ENCODE results near the gene FAM240A. TPM values are rescaled to one million over a fixed set of nuclear protein-coding genes. Genes with fewer than 3 reads are reported as not detected.

Gene FAM240A
- total and polyA plus RNA-seq, 10 of the 15 experiments (the other 5 are each of a cell fraction or from before 2014, with no cell fraction given): not detected

DNA sequence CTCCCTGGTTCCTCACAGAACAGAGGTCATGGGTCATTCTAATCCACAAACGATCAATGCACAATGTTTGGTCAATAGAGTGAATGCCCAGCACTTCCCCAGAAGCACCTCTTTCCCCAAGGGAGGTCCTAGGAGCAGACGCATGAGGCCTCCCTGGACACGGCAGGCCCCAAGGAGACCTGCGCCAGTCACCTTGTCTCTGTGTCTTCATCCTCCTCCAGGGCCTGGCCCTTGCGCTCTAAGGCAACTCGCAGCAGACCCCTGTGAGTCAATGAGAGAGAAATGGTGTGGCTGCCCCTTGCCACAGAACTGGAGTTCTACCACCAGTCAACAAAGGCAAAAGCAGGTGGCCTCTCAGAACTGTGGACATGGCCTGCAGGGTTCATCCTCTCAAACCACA lies 63.1 kb downstream of the FAM240A start (continued):
- TF ChIP-seq EZH2 (IDR thresholded peaks at IDR 0.05; ENCODE audit: borderline replicate concordance, control insufficient read depth, low read depth, low read length) (no peak), CEBPB (IDR thresholded peaks at IDR 0.05; ENCODE audit: borderline replicate concordance in 1 of 2, low read depth in 2 of 2, low read length in 2 of 2) (no peak), NBN (IDR thresholded peaks at IDR 0.05) (no peak), SIN3A (IDR thresholded peaks at IDR 0.05; ENCODE audit: low read depth, low read length) (no peak), RAD51 (IDR thresholded peaks at IDR 0.05) (no peak), SMAD5 (IDR thresholded peaks at IDR 0.05; ENCODE audit: low read depth) (no peak), ZSCAN29 (IDR thresholded peaks at IDR 0.05) (no peak)
- TF ChIP-seq, protein P1, sequence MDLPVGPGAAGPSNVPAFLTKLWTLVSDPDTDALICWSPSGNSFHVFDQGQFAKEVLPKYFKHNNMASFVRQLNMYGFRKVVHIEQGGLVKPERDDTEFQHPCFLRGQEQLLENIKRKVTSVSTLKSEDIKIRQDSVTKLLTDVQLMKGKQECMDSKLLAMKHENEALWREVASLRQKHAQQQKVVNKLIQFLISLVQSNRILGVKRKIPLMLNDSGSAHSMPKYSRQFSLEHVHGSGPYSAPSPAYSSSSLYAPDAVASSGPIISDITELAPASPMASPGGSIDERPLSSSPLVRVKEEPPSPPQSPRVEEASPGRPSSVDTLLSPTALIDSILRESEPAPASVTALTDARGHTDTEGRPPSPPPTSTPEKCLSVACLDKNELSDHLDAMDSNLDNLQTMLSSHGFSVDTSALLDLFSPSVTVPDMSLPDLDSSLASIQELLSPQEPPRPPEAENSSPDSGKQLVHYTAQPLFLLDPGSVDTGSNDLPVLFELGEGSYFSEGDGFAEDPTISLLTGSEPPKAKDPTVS (IDR thresholded peaks at IDR 0.05; ENCODE audit: low read depth, low read length): no peak
- TF ChIP-seq, protein P2, sequence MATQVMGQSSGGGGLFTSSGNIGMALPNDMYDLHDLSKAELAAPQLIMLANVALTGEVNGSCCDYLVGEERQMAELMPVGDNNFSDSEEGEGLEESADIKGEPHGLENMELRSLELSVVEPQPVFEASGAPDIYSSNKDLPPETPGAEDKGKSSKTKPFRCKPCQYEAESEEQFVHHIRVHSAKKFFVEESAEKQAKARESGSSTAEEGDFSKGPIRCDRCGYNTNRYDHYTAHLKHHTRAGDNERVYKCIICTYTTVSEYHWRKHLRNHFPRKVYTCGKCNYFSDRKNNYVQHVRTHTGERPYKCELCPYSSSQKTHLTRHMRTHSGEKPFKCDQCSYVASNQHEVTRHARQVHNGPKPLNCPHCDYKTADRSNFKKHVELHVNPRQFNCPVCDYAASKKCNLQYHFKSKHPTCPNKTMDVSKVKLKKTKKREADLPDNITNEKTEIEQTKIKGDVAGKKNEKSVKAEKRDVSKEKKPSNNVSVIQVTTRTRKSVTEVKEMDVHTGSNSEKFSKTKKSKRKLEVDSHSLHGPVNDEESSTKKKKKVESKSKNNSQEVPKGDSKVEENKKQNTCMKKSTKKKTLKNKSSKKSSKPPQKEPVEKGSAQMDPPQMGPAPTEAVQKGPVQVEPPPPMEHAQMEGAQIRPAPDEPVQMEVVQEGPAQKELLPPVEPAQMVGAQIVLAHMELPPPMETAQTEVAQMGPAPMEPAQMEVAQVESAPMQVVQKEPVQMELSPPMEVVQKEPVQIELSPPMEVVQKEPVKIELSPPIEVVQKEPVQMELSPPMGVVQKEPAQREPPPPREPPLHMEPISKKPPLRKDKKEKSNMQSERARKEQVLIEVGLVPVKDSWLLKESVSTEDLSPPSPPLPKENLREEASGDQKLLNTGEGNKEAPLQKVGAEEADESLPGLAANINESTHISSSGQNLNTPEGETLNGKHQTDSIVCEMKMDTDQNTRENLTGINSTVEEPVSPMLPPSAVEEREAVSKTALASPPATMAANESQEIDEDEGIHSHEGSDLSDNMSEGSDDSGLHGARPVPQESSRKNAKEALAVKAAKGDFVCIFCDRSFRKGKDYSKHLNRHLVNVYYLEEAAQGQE (IDR thresholded peaks at IDR 0.05; ENCODE audit: low read depth, low read length): no peak

Small RNA genes within 50 kb of the gene (small RNA-seq; reads per million reads assigned to genes)
- gene RF00591: not detected

Other genes with a start within 250 kb of the FAM240A start
Only the 7 nearest of the 8 such genes appear.
- 2.1 and 2.3 TPM in 2 replicates for gene CCRL2, start 205.3 kb upstream of the FAM240A start, total RNA-seq (2014; rRNA removed)
- gene CCRL2, start 205.3 kb upstream of the FAM240A start, total RNA-seq (2014; rRNA removed; fragmentation: Illumina TruSeq; extraction: Trizol): 1.8 and 2.2 TPM in 2 replicates
- 1.6 and 2.1 TPM in 2 replicates for gene CCRL2, start 205.3 kb upstream of the FAM240A start, total RNA-seq (2021)
- 0.04 TPM in 1 of 2 replicates, not detected in the other for gene CCRL2, start 205.3 kb upstream of the FAM240A start, polyA plus RNA-seq (2011; rRNA removed)
- gene CCRL2, start 205.3 kb upstream of the FAM240A start, polyA plus RNA-seq (2014; fragmentation: Illumina TruSeq; extraction: Trizol): 1.7 and 2.1 TPM in 2 replicates
- gene CCRL2, start 205.3 kb upstream of the FAM240A start, polyA plus RNA-seq (2014; fragmentation: Nextera tagmentation; extraction: Ambion mirVana): 1 to 10 TPM; 1.5 to 2.2 TPM
- gene CCRL2, start 205.3 kb upstream of the FAM240A start, polyA plus RNA-seq (2014; rRNA removed): 1.6 and 2.5 TPM in 2 replicates
- gene CCRL2, start 205.3 kb upstream of the FAM240A start, polyA plus RNA-seq (2016; fragmentation: Nextera tagmentation; extraction: Ambion mirVana): 1 to 10 TPM; 1.2 to 1.7 TPM
- gene LTF, start 147.6 kb upstream of the FAM240A start, total RNA-seq (2014; rRNA removed): 0.44 TPM in 1 of 2 replicates, not detected in the other
- not detected in 2 replicates for gene LTF, start 147.6 kb upstream of the FAM240A start, total RNA-seq (2014; rRNA removed; fragmentation: Illumina TruSeq; extraction: Trizol)
- gene LTF, start 147.6 kb upstream of the FAM240A start, total RNA-seq (2021): 0.31 TPM in 1 of 2 replicates, not detected in the other
- not detected in 2 replicates for gene LTF, start 147.6 kb upstream of the FAM240A start, polyA plus RNA-seq (2011; rRNA removed)
- gene LTF, start 147.6 kb upstream of the FAM240A start, polyA plus RNA-seq (2014; fragmentation: Illumina TruSeq; extraction: Trizol): 0.03 TPM in 1 of 2 replicates, not detected in the other
- gene LTF, start 147.6 kb upstream of the FAM240A start, polyA plus RNA-seq (2014; fragmentation: Nextera tagmentation; extraction: Ambion mirVana): not detected
- gene LTF, start 147.6 kb upstream of the FAM240A start, polyA plus RNA-seq (2014; rRNA removed): not detected in 2 replicates
- gene LTF, start 147.6 kb upstream of the FAM240A start, polyA plus RNA-seq (2016; fragmentation: Nextera tagmentation; extraction: Ambion mirVana): not detected
- gene RTP3, start 114.5 kb upstream of the FAM240A start, total RNA-seq (2014; rRNA removed): not detected in 2 replicates
- not detected in 2 replicates for gene RTP3, start 114.5 kb upstream of the FAM240A start, total RNA-seq (2014; rRNA removed; fragmentation: Illumina TruSeq; extraction: Trizol)
- not detected in 2 replicates for gene RTP3, start 114.5 kb upstream of the FAM240A start, total RNA-seq (2021)
- gene RTP3, start 114.5 kb upstream of the FAM240A start, polyA plus RNA-seq (2011; rRNA removed): not detected in 2 replicates
- gene RTP3, start 114.5 kb upstream of the FAM240A start, polyA plus RNA-seq (2014; fragmentation: Illumina TruSeq; extraction: Trizol): not detected in 2 replicates
- gene RTP3, start 114.5 kb upstream of the FAM240A start, polyA plus RNA-seq (2014; fragmentation: Nextera tagmentation; extraction: Ambion mirVana): under 1 TPM in 1 of 2 experiments, not detected in 1; 0.06 TPM
- gene RTP3, start 114.5 kb upstream of the FAM240A start, polyA plus RNA-seq (2014; rRNA removed): not detected in 2 replicates
- not detected for gene RTP3, start 114.5 kb upstream of the FAM240A start, polyA plus RNA-seq (2016; fragmentation: Nextera tagmentation; extraction: Ambion mirVana)
- not detected in 2 replicates for gene LRRC2, start 46.2 kb upstream of the FAM240A start, total RNA-seq (2014; rRNA removed)
- gene LRRC2, start 46.2 kb upstream of the FAM240A start, total RNA-seq (2014; rRNA removed; fragmentation: Illumina TruSeq; extraction: Trizol): not detected in 2 replicates
- not detected in 2 replicates for gene LRRC2, start 46.2 kb upstream of the FAM240A start, total RNA-seq (2021)
- gene LRRC2, start 46.2 kb upstream of the FAM240A start, polyA plus RNA-seq (2011; rRNA removed): not detected in 2 replicates
- gene LRRC2, start 46.2 kb upstream of the FAM240A start, polyA plus RNA-seq (2014; fragmentation: Illumina TruSeq; extraction: Trizol): not detected in 2 replicates
- not detected for gene LRRC2, start 46.2 kb upstream of the FAM240A start, polyA plus RNA-seq (2014; fragmentation: Nextera tagmentation; extraction: Ambion mirVana)
- gene LRRC2, start 46.2 kb upstream of the FAM240A start, polyA plus RNA-seq (2014; rRNA removed): not detected in 2 replicates
- gene LRRC2, start 46.2 kb upstream of the FAM240A start, polyA plus RNA-seq (2016; fragmentation: Nextera tagmentation; extraction: Ambion mirVana): not detected
- gene ALS2CL, start 81.2 kb downstream of the FAM240A start, total RNA-seq (2014; rRNA removed): not detected in 2 replicates
- not detected in 2 replicates for gene ALS2CL, start 81.2 kb downstream of the FAM240A start, total RNA-seq (2014; rRNA removed; fragmentation: Illumina TruSeq; extraction: Trizol)
- 0.05 and 0.19 TPM in 2 replicates for gene ALS2CL, start 81.2 kb downstream of the FAM240A start, total RNA-seq (2021)
- gene ALS2CL, start 81.2 kb downstream of the FAM240A start, polyA plus RNA-seq (2011; rRNA removed): 0.01 TPM in 1 of 2 replicates, not detected in the other
- gene ALS2CL, start 81.2 kb downstream of the FAM240A start, polyA plus RNA-seq (2014; fragmentation: Illumina TruSeq; extraction: Trizol): not detected in 2 replicates
- not detected for gene ALS2CL, start 81.2 kb downstream of the FAM240A start, polyA plus RNA-seq (2014; fragmentation: Nextera tagmentation; extraction: Ambion mirVana)
- not detected in 2 replicates for gene ALS2CL, start 81.2 kb downstream of the FAM240A start, polyA plus RNA-seq (2014; rRNA removed)
- gene ALS2CL, start 81.2 kb downstream of the FAM240A start, polyA plus RNA-seq (2016; fragmentation: Nextera tagmentation; extraction: Ambion mirVana): not detected
- gene TMIE, start 88.9 kb downstream of the FAM240A start, total RNA-seq (2014; rRNA removed): not detected in 2 replicates
- gene TMIE, start 88.9 kb downstream of the FAM240A start, total RNA-seq (2014; rRNA removed; fragmentation: Illumina TruSeq; extraction: Trizol): not detected in 2 replicates
- not detected in 2 replicates for gene TMIE, start 88.9 kb downstream of the FAM240A start, total RNA-seq (2021)
- gene TMIE, start 88.9 kb downstream of the FAM240A start, polyA plus RNA-seq (2011; rRNA removed): not detected in 2 replicates
- not detected in 2 replicates for gene TMIE, start 88.9 kb downstream of the FAM240A start, polyA plus RNA-seq (2014; fragmentation: Illumina TruSeq; extraction: Trizol)
- not detected for gene TMIE, start 88.9 kb downstream of the FAM240A start, polyA plus RNA-seq (2014; fragmentation: Nextera tagmentation; extraction: Ambion mirVana)
- gene TMIE, start 88.9 kb downstream of the FAM240A start, polyA plus RNA-seq (2014; rRNA removed): not detected in 2 replicates
- gene TMIE, start 88.9 kb downstream of the FAM240A start, polyA plus RNA-seq (2016; fragmentation: Nextera tagmentation; extraction: Ambion mirVana): not detected
- gene PRSS50, start 105.3 kb downstream of the FAM240A start, total RNA-seq (2014; rRNA removed): not detected in 2 replicates
- gene PRSS50, start 105.3 kb downstream of the FAM240A start, total RNA-seq (2014; rRNA removed; fragmentation: Illumina TruSeq; extraction: Trizol): not detected in 2 replicates
- not detected in 2 replicates for gene PRSS50, start 105.3 kb downstream of the FAM240A start, total RNA-seq (2021)
- gene PRSS50, start 105.3 kb downstream of the FAM240A start, polyA plus RNA-seq (2011; rRNA removed): not detected in 2 replicates
- gene PRSS50, start 105.3 kb downstream of the FAM240A start, polyA plus RNA-seq (2014; fragmentation: Illumina TruSeq; extraction: Trizol): not detected in 2 replicates
- gene PRSS50, start 105.3 kb downstream of the FAM240A start, polyA plus RNA-seq (2014; fragmentation: Nextera tagmentation; extraction: Ambion mirVana): not detected
- gene PRSS50, start 105.3 kb downstream of the FAM240A start, polyA plus RNA-seq (2014; rRNA removed): not detected in 2 replicates
- gene PRSS50, start 105.3 kb downstream of the FAM240A start, polyA plus RNA-seq (2016; fragmentation: Nextera tagmentation; extraction: Ambion mirVana): under 1 TPM in 1 of 2 experiments, not detected in 1; 0.05 TPM

Measured in GM12878 (cell line).